GM19239 (cell line): ENCODE results near the gene CST9.

Experiments used
- DNase-seq: peaks from one replicate; pipeline ENCODE4 v3.0.0; 2011; ENCODE audit warnings: low spot score; ENCODE audit not compliant: insufficient read length
- FAIRE-seq: peaks from 2 replicates; lab custom pipeline; 2011; peaks lifted over from hg19 to GRCh38; lab: Jason Lieb, UNC

Gene CST9, protein sequence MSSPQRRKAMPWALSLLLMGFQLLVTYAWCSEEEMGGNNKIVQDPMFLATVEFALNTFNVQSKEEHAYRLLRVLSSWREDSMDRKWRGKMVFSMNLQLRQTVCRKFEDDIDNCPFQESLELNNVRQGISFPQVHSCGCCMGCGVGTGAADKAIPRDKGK

DNA sequence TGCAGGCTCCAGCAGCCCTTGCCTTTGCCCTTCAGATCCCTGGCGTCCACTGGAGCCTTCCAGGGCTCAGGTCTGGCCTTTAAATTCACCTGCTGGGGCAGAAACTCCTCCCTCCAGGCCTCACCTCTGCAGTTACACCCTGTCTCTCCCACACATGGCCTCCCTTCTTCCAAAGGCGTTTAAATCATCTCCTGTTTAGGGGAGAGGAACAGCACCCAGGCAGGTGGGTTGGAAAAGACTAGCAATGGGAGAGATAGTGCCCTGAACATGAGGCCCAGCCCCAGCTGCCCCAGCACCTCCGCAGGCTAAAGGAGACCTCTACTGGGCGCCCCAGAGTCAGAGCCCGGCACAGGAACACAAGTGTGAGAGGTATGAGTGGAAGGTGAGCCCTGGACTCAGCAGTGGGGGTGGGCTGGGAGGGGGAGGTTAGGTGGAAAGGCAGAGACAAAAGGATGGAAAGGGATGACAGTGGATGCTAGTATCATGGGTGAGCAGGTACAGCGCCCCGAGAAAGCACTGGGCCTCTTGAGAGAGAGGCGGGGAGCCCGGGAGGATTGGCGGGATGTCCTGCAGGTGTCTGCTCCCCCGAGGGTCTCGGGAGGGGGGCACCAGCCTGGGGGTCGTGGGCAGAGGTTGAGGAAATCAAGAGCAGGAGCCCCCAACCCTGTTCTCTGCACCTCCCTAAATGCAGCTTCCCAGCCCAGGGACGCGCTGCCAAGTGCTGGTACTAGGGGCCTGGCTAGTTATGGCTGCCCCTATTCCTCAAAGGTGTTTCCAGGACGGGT is at the start of gene CST9:
TSS of gene CST9 (minus strand) at position 51 of the 785 bp plus-strand sequence. CDS start 53 bp downstream, outside the sequence.
- no peak for FAIRE-seq
- no peak for DNase-seq

DNA sequence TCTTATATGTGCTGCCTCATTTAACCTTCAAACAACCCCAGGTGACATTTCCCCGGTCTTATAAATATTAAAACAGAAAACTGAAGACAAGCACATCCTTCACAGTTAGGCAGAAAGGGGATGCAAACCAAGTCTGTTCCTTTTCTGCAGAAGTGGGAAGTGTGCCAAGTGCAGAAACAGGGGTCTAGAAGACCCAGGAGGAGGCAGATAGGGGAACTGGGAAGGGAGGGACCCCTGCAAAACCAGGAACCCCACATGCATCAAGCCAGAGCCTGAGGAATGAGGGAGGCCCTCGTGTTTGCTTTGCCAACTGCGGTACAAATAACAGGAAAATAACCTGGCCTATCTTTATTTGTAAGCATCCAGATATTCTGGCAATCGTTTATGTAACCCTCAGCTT is 49.0 kb upstream of the CST9 start:
- no peak for FAIRE-seq
- no peak for DNase-seq

DNA sequence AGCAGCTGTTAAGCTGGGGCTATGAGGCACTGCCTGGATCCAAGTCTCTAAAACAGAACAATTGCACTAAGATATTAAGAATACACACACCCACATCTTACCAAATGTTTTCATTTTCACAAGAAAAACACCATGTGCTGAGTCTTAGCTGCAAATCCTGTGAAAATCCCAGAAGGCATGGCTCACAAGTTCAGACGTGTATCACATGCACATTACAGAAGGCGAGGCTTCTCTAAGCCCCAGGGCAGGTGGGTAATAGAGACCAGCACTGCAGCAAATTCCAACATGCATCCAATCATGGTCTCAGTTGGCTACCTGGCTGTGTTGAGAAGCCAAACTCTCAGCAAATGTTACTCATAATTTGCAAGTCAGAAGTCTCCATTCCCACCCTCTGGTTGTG is 48.3 kb upstream of the CST9 start:
- DNase-seq: no peak
- no peak for FAIRE-seq

DNA sequence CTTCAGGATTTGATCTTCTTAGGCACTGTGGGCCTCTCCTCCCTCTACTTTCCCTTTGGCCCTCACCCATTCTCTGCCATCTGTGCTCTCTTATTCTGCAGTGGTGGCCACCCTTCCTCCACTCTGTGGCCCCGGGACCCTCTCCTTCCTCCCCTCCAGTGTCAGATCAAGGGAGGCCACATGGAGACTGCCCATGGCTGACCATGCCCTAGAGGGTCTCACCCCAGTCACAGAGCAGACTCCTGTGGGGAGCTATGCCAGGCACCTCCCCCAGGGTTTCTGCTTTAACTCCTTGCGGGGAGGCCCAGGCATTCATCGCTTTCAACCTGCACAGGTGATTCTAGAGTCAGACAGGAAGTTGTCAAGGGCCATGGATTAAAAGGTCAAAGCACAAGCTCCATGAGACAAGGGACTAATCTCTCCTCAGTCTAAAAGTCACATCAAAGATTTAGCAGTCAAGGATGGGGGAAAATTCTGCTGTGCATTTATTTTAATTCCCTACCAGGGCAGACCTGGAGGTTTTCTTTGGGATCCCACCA is 47.8 kb upstream of the CST9 start:
- FAIRE-seq (no peak), DNase-seq (no peak)

DNA sequence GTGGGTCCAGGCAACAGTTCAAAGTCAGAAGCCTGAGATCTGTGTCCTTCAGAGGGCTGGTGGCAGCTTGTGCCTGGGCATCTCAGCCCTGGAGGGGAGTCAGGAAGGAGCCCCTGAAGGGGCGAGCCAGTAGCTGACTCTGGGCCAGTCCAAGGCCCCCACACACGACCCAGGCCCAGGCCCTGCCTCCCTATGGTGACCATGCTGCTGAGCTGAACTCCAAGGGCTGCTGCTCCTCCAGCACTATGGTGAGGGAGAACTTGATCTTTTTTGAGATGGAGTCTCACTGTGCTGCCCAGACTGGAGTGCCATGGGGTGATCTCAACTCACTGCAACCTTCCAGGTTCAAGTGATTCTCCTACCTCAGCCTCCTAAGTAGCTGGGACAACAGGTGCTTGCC is 47.2 kb upstream of the CST9 start:
- FAIRE-seq (no peak), DNase-seq (no peak)

DNA sequence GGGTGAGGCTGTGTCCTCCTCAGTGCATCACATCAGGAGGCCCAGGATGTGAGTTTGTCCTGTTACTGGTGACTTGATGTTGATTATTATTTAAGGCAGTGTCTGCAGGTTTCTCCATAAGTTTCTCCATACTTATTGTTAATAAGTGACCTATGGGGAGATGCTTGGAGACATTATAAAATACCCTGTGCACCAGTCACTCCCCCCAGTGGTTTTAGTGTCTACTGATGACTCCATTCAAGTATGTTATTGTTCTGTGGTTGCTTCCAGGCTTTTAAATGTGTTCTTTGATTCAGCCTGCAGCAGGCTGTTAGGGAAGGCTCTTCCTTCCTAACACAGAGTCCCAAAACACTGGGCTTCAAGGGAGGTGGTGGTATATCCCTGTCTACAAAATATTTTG is 46.7 kb upstream of the CST9 start:
- DNase-seq (no peak), FAIRE-seq (no peak)

DNA sequence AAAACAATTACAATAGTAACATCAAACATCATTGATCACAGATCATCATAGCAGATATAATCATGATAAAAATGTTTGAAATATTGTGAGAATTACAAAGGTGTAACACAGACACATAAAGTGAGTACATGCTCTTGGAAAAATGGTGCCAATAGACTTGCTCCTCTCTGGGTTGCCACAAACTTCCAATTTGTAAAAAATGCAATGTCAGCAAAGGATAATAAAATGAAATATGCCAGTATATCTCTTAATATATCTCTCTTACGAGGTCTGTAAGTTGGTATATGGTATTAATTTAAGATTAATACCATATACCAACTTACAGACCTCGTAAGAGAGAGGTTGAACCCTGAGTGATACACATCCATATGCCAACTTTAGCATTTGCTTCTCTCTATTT is 45.4 kb upstream of the CST9 start:
- DNase-seq: no peak
- FAIRE-seq: no peak

DNA sequence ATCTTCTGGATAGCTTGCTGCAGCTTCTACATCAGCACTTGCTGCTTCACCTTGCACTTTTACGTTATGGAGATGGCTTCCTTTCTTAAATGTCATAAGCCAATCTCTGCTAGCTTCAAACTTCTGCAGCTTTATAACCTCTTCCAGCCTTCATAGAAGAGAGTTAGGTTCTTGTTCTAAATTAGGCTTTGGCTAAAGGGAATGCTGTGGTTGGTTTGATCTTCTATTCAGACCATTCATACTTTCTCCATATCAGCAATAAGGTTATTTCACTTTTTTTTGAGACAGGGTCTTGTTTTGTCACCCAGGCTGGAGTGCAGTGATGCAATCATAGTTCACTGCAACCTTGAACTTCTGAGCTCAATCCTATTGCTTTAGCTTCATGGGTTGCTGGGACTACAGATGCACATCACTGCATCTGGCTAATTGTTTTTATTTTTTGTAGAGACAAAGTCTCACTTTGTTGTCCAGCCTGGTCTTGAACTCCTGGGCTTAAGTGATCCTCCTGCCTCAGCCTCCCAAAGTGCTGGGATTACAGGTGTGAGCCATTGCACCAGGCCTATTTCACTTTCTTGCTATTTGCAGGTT is 44.2 kb upstream of the CST9 start:
- no peak for FAIRE-seq

DNA sequence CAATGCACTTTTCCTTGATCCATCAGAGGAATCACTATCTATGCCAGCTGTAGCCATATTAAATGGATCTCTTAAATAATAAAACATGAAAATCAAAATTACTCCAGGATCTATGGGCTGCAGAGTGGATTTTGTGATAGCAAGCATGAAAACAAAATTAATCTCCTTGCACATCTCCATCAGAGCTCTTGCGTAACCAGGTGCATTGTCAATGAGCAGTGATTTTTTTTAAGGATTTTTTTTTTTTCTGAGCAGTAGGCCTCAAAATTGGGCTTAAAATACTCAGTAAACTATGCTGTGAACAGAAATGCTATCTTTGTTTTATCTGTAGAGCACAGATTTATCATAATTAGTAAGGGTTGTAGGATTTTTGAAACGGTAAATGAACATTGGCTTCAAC is 43.5 kb upstream of the CST9 start:
- DNase-seq (no peak), FAIRE-seq (no peak)

More for the DNA sequence above, 44.2 kb upstream of the CST9 start:
- DNase-seq: no peak

DNA sequence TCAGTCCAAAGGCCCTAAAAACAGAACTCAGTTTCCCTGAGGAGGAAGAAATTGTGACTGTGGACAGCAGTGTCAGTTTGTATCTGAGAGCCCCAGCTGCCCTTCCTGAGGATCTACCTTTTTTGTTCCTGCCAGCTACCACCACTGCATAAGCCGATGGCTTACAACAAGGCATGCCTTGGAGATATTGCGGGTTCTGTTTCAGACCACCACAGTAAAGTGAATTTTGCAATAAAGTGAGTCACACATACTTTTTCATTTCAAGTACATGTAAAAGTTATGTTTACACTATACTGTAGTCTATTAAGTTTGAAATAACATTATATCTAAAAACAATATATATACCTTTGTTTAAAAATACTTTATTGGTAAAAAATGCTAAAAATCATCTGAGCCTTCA is 41.6 kb upstream of the CST9 start:
- DNase-seq: no peak
- FAIRE-seq: no peak

DNA sequence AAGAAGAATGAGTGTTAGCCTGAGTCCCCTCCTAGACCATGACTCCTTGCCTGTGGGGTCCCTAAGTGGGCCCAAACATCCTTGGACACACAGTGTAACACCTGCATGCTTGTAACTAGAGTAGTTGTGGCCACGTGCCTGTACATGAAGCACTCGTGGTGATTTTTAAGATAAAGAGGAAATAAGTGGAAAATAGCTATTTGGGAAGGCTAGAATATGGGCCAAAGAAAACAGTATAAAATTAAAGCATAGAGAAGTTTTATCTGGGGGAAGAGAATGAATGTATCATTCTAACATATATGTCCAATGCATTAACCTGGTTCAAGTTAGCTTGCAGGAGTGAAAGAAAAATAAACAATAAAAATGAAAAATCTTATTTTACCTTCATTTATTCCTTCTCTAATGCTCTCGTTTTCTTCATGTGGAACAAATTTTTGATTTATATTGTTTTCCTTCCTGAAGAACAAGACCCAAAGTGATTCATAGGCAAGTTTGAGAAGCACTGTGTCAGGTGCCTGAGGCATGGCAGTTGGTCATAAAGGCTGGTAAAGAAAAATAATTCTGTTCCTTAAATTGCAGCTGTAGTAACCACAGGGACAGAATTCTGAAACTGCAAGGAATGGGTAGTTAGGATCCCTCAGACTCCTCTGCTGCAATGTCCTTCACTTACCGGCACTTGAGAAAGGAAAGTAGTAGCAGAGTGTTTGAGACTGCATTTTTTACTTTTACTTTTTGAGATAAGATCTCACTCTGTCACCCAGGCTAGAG is 40.6 kb upstream of the CST9 start:
- no peak for DNase-seq
- peak; percentile 8 for FAIRE-seq

DNA sequence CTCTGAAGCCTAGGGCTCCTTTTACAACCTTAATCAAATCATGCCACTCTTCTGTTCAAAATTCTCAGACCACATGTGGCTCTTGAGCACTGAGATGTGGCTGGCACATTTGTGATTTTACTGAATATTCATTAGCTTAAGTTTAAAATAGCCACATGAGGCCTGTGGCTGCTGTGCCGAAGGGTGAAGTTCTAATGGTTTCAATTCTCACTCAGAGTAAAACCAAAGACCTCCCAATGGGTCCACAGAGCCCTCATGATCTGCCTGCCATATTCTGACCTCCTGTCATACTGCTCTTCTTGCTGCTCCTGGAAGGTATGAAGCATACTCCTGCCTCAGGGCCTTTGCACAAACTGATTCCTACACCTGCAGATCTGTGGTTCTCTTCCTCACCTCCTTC is 39.9 kb upstream of the CST9 start:
- DNase-seq (no peak), FAIRE-seq (peak; percentile 53)

DNA sequence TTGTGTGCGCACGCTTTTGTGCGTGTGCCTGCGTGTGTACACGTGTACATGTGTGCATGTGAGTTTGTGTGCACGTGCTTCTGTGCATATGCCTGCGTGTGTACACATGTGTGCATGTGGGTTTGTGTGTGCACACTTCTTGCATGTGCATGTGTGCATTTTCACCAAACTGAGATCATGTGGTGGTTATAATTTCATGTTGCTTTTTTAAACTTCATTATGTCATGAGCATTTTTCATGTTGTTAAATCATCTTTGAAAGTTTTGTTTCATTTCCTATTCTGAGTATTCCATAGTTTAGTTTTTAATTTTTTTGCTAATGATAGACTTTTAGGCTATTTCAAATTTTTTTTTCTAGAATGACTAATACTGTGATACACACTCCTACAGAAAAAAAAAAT is 38.4 kb upstream of the CST9 start:
- no peak for FAIRE-seq

DNA sequence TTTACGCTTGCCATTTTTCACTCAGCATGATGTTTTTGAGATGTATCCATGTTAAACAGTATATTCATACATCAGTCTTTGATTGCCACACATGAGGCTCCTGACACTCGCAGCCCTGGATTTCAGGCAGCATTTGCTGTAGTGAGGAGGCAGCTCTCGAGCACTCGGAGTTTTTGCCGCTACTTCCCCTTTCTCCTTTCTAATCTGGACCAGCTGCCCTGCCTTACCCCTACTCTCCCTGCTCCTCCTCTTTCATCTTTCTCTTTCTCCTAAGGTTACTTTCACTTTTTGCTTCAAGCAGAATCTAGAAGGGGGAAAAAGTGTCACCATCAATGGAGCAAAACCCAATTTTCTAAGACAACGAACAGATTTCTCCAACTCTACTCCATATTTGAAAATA is 37.9 kb upstream of the CST9 start:
- FAIRE-seq: no peak
- no peak for DNase-seq

More for the DNA sequence above, 38.4 kb upstream of the CST9 start:
- DNase-seq: no peak

DNA sequence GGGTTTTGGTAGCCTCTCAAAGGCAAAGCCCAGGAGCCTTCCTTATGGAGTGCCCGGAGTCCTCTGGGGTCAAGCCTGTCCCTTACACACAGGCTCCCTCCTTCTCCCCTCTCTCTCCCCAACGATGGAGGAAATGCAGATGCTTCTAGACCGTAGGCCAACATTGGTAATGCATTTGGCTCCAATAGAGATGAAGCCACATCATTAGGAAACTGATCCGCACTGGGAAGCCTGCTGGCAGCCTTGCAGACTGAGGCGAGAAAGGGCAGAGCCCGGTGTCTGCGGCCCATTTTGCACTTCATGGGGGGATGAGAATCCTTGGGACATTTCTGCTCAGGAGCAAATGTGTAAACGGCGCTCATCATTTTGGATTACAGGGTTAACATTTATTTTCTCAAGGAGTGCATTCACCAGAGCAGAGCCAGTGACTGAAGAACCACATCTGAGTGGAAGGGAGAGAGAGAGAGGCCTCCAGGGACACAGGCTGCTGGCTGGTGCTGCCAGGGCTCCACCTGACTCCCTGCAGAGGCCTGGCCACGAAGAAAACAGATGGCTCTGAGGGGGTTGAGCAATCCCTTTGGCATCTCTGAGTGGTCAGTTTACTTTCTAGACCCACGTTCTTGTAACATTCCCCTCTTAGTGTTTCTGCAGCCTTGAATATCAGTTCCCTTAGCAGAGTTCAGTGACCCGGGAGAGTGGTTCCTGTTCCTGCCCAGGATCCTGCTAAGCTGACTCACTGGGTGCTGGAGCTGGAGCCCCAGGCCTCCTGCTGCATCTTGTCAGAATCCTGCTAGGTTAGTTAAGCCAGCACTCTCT is 36.4 kb upstream of the CST9 start:
- FAIRE-seq: no peak

DNA sequence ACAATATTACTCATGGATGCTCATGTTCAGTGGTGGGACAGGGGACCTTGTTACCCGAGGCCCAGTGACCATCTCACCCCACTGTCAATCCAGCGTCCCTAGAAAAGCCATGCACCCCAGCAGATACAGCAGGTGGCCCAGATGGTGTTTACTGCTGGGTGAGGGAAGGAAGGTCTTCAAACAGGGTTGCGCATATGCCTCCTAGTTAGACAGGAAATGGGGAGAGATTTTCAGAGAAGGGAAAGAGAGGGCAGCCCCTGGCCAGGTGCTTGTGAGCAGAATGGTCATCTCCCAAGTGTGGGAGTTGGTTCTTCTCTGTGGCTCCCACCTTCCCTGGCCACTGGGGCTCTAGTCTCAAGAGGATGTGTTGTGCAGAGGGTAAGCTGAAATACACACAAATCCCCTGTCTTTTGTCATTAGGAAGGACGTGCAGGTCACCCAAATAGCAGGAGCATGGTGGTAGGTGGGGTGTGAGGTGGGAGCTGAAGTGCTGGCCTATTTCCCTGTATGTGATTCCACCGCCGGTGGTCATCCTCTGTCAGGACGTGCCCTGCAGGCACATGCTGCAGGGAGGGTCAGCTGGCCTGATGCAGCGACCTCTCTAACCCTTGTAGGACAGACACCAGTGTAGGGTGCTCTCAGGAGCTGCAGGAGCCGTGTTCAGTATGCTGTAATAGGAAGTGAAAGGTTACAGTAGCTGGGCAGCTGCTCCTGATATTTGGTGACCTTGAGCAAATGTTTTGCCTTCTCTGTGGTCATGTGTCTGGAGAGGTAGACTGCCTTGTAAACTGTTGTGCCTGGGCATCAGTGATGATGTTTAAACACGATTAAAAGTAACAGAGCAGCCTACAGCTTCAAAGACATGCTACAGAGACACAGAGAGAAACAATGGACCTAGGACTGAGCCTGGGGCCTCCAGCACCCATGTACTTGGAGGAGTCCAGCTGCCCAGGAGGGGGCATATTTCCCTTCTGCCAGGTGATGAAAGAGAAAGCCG is 35.3 kb upstream of the CST9 start:
- DNase-seq: no peak
- FAIRE-seq: no peak

More for the DNA sequence above, 36.4 kb upstream of the CST9 start:
- DNase-seq: no peak

DNA sequence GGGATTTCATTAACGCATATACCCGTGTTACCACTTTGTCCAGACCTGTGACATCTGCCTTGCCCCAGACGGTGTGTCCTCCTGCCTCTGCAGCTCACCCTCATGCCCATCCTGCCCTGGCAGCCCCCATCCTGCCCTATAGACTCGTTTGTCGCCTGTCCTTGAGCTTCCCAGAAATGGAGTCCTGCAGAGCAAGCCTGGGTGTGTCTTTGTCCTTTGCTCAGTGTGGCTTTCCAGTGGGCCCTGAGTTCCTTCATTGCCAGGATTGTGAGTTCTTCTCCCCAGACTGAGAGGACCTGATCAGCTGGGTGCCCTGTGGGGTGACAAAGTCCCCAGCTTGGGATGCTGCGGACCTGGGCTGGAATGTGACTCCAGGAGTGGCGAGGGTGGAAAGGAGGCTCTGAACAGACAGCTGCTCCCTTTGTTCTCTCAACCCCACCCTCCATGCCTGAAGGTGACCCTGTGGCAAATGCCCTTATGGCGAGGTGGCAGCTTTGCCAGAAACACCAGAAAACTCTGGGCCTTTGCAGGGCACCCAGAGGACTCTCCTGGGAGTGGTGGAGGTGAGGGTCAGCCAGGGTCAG is 34.4 kb upstream of the CST9 start:
- FAIRE-seq: no peak
- no peak for DNase-seq

DNA sequence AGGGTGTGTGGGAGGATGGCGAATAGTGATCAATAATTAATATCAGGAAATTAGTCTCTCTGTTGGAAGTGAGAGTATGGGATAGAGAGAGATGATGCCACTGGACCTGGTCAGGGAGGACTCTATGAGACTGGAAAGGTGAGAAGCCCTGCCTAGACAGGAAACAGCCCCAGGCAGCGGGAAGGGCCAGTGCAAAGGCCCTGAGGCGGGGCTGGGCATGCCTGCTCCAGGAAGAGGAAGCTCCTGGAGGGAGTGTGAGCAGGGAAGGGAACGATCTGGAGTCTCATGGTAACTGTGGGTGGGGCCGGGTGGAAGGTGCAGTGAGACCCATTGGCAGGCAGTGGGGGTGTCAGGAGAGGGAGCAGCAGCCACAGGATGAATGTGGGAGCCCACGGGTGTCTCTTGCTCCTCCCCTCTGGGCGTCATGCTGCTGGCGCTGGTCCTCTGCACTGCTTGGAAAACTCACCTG is 33.8 kb upstream of the CST9 start:
- no peak for DNase-seq
- no peak for FAIRE-seq
